Fibroblast of skin of left quadriceps (primary cell): ENCODE results near the gene NAXD.
"Not testable (repeated sequence)": the region's sequence is repeated elsewhere in the genome, so short reads cannot be mapped to it uniquely, and the experiment has no call there.

Experiments
- DNase-seq, 2 experiments: peaks; one replicate each; pipeline ENCODE4 v3.0.0-alpha.2; 2013; ENCODE audit warnings: low read depth in 2 of 2

Gene NAXD

GRCh38 chr13:110627761-110628476 is 12.6 kb downstream of the NAXD start:
- no peak for DNase-seq

- DNase-seq = no peak
Observed at GRCh38 chr13:110628477-110628793, 13.1 kb downstream of the NAXD start.

- DNase-seq = no peak
Observed at GRCh38 chr13:110628952-110629701, 13.8 kb downstream of the NAXD start.

- DNase-seq = no peak
Observed at GRCh38 chr13:110629735-110630134, 14.4 kb downstream of the NAXD start.

GRCh38 chr13:110630566-110631119 is 15.3 kb downstream of the NAXD start:
- DNase-seq = no peak

- not testable (repeated sequence) for DNase-seq
Observed at GRCh38 chr13:110632255-110632654, 16.9 kb downstream of the NAXD start.

- no peak for DNase-seq
Observed at GRCh38 chr13:110633776-110634175, 18.4 kb downstream of the NAXD start.

GRCh38 chr13:110634558-110634957 is 19.2 kb downstream of the NAXD start:
- DNase-seq = no peak

GRCh38 chr13:110635405-110636002 is 20.2 kb downstream of the NAXD start:
- no peak for DNase-seq

- no peak for DNase-seq
Observed at GRCh38 chr13:110636053-110636475, 20.7 kb downstream of the NAXD start.

- no peak for DNase-seq
Observed at GRCh38 chr13:110636701-110637201, 21.4 kb downstream of the NAXD start.

GRCh38 chr13:110637275-110637674 is 21.9 kb downstream of the NAXD start:
- DNase-seq = no peak

GRCh38 chr13:110637747-110638146 is 22.4 kb downstream of the NAXD start:
- DNase-seq = no peak

- no peak for DNase-seq
Observed at GRCh38 chr13:110638257-110638656, 22.9 kb downstream of the NAXD start.

- DNase-seq = no peak
Observed at GRCh38 chr13:110638814-110639806, 23.8 kb downstream of the NAXD start.

GRCh38 chr13:110639935-110640334 is 24.6 kb downstream of the NAXD start:
- no peak for DNase-seq

- no peak for DNase-seq
Observed at GRCh38 chr13:110640591-110641029, 25.3 kb downstream of the NAXD start.

- DNase-seq = peak in 1 of 2 experiments; percentile 9
Observed at GRCh38 chr13:110641055-110642015, 26.0 kb downstream of the NAXD start.

GRCh38 chr13:110642291-110642981 is 27.1 kb downstream of the NAXD start:
- DNase-seq = no peak
